ENCODE measurements around the gene PXDN.

Gene PXDN

GRCh38 chr2:1606421-1607235 lies 137.7 kb downstream of the PXDN start:
- no peak for DNase-seq

- DNase-seq, result no peak
Observed at GRCh38 chr2:1606046-1606400, 138.3 kb downstream of the PXDN start.

DNA sequence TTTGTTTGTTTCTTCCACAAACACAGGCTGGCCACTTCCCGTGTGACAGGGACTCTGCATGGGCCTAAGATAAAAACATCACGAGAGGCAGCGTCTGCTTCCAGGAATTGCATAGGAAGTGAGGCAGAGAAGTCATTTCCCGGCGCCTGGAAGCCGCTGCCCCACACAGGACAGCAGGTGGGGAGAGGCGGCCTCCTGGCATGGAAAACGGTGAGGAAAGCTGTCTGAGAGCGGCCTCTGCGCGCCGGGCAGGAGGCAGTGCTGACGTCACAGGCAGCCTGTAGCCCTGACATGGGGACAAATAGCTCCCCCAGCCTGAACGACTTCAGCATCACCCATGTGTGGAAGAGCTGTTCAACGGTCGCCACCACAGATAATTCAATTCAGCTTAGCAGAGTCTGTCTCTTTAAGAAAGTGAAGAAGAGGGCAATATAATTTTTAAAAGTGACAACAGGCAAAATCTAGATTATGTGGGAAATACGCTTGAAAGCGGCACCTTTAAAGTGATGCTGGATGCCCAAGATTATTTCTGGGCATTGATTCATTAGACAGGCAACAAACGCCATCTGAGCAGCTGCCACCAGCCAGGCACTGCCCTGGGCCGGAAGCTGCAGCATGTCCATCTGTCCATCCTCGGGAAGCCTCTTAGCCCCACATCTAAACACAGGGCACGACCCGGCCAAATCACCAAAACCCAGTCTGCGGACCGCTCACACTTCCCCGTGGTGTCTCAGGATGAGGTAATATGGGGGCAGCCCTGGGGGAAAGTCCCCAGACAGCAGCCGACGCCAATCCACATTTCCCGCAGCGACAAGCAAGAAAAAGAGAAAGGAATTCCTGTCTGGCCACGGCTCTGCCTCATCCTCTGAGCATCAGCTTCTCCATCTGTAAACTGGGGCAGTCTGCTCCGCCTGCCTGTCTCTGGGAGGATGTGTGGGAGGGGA lies 138.9 kb downstream of the PXDN start:
- peak; percentile 18 for DNase-seq

DNA sequence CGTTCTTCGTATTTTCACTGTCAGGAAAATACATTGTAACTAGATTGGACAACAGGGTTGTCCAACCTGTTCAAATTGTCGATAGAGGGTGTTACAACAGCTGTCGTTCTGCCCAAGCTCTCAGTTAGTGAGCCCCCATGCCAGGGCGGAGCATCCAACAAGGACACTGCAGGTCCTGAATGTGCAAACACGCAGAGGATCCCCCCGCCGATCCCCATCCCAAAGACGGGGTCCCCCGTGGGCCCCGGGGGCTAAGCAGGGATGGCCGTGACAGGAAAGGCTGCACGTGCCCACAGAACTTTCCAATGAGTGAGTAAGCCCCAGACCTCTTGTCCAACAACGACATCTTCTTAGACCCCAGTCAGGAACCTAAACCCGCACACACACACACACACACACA lies 140.8 kb downstream of the PXDN start:
- no peak for DNase-seq

GRCh38 chr2:1603059-1603458 lies 141.3 kb downstream of the PXDN start:
- no peak for DNase-seq

DNA sequence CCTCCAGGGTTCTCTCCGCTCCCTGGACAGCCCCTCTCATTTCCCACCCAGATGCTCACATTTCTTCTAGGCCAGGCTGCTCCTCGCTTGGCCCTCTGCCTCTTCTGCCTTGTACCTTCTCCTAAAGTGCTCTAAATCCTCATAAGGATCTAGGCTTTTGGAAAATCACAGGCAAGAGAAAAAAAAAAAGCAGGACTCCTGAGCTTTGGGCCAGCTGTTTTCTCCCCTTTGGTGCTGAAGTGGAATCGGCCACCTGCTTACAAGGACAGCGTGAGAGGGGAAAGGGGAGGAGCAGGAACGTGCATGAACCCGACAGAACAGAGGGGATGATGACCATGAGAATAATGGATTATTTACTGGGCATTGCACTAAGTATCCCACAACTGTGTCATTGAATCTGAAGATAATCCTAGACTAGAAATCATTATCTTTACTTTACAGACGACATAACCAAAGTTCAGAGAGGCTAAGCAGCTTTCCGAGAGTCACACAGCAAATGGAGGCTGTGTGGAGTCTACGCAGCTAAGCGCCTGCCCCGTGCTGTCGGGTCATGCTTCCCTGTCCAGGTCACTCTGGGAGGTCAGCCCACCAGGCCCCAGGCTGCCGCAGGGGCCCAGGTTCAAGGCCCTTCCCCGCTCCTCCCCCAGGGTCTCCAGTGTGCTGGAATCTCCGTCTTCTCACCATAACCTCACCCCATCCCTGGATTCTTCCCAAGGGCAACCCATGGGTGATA lies 141.9 kb downstream of the PXDN start:
- no peak for DNase-seq

GRCh38 chr2:1601471-1602277 lies 142.6 kb downstream of the PXDN start:
- DNase-seq, result no peak

GRCh38 chr2:1601067-1601412 lies 143.3 kb downstream of the PXDN start:
- no peak for DNase-seq

DNA sequence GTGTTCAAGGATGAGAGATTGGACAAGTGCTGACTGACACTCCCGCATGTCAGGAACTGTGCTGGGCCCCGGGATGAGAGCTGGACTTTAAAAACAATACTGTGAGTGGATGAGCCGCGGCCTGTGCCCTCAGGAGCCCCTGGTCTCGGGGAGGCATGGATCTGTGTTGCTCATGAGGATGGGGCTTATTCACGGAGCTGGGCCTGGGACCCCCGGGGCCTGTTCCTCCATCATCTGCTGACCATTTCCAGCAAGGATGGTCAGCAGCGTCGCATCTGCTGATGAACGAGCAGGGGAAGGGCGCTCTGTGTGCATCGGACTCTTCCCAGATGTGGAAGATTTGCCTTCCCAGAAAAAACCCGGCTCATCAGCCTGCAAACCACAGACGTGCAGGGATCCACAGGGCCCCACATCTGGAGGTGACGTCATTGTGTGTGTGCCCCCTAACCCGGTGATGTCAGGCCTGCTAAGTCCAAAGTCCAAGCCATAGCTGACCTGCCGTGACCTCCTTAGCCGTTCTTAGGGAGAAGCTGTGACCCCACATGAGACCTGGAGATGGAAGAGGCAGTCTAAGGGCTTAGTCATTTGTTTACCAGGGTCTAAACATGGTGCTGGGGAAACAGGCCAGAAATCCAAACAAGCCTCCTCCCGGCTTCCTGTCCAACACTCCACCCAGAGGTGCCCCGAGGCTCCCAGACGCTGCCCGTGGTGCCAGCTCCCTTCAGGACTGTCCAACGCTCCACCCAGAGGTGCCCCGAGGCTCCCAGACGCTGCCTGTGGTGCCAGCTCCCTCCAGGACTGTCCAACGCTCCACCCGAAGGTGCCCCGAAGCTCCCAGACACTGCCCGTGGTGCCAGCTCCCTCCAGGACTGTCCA lies 143.9 kb downstream of the PXDN start:
- no peak for DNase-seq

DNA sequence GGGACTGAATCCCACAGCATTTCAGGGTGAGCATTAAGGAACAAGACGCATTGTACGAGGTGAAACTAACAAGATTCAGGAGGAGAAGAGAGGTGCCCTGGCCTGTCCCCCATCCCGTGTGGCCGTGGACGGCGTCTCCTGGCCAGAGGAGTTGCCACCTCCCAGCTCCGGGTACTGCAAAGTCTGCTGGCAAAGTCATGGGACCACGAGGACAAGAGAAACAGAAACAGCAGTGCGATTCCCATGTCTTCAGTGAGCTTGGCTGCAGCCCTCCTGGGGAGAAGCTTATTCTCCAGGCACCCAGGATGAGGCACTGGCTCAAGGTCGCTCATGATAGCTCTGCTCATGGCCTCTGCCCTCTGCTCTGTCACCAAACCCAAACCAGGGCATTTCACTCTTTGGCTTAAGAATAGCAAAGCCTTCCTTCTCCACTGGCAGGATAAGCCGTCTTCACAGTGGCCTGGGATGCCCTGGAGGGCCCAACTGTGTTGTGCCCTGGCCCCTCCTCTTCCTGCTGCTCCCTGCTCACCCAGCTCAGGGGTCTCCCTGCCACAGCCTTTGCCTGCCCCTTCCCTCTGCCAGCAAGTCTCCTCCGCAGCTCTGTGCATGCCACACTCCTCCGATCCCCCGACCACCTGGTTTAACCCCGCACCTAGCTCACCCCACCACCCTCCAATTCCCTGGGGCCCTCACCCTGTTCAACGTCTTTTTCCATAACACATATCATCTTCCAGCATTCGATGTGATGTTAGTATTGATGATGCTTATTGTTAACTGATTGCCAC lies 144.8 kb downstream of the PXDN start:
- DNase-seq, result no peak

GRCh38 chr2:1598800-1599199 lies 145.5 kb downstream of the PXDN start:
- DNase-seq, result no peak

- no peak for DNase-seq
Observed at GRCh38 chr2:1598041-1598710, 146.1 kb downstream of the PXDN start.

DNA sequence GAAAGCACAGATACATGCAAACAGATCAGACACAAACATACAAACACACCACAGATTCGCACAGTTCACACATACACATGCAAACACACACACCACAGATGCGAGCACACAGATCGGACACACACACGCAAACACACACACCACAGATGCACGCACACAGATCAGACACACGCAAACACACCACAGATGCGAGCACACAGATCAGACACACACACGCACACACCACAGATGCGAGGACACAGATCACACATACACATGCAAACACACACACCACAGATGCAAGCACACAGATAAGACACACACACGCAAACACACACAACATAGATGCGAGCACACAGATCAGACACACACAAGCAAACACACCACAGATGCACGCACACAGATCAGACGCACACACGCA lies 149.0 kb downstream of the PXDN start:
- no peak for DNase-seq

GRCh38 chr2:1594373-1595171 lies 149.7 kb downstream of the PXDN start:
- DNase-seq, result peak; percentile 15

- no peak for DNase-seq
Observed at GRCh38 chr2:1594123-1594372, 150.3 kb downstream of the PXDN start.

- DNase-seq, result peak; percentile 66
Observed at GRCh38 chr2:1593371-1594122, 150.8 kb downstream of the PXDN start.

GRCh38 chr2:1591978-1592907 lies 152.1 kb downstream of the PXDN start:
- DNase-seq, result peak; percentile 32

DNA sequence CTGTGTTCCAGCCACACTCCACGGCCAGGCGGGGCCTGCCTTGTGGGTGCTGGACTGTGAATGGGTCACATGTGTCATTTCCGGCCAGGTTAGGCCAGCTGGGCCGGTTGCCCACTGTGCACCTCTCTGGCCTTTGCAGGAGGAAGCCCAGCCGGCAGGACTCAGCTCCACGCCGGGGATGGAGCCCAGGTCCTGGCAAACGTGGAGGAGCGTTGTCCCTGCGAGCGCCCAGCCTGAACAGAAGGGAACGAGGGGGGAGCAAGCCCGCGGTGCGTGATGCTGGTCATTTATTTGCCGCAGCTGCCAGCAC lies 152.9 kb downstream of the PXDN start:
- no peak for DNase-seq
